IPS DF 6.9 (cell line): ENCODE measurements around the gene ABCC6.

Experiments used
- DNase-seq: peaks from one replicate; pipeline ENCODE4 v3.0.0-alpha.2; 2013; ENCODE audit warnings: low read depth, low spot score
- H3K27ac ChIP-seq: one replicate; pipeline ENCODE4 v1.5.1; 2013; ENCODE audit warnings: low read length, control low read depth
- H3K27me3 ChIP-seq: 2 replicates; pipeline ENCODE4 v1.6.1; 2013; ENCODE audit warnings: mild to moderate bottlenecking, low read length; ENCODE audit not compliant: control insufficient read depth, insufficient read depth
- H3K36me3 ChIP-seq: 2 replicates; pipeline ENCODE4 v1.6.1; 2013; ENCODE audit warnings: low read length; ENCODE audit not compliant: control insufficient read depth, insufficient read depth
- H3K4me1 ChIP-seq: 2 replicates; pipeline ENCODE4 v1.6.1; 2013; ENCODE audit warnings: low read length; ENCODE audit not compliant: control insufficient read depth, insufficient read depth
- H3K4me3 ChIP-seq: 2 replicates; pipeline ENCODE4 v1.5.1; 2013; ENCODE audit warnings: mild to moderate bottlenecking, low read length
- H3K9me3 ChIP-seq: 2 replicates; pipeline ENCODE4 v1.6.1; 2013; ENCODE audit warnings: low read length, inconsistent platforms; ENCODE audit not compliant: control insufficient read depth, insufficient read depth
- WGBS: extraction: QIAGEN DNeasy Blood & Tissue Kit; methylation state at CpG from one replicate; pipeline ENCODE4 v1.1.7; 2013; ENCODE audit warnings: mixed read lengths, missing lambda C conversion rate; ENCODE audit not compliant: insufficient read length, insufficient coverage; 5-methylcytosine and 5-hydroxymethylcytosine counted together

ABCC6 gene

GRCh38 chr16:16133943-16134604, 89.2 kb downstream of the ABCC6 start:
- Histone ChIP-seq H3K27ac (no peak overlapping the region), H3K4me1 (no peaks in the 10 kb centered on the region), H3K27me3 (no peaks in the 10 kb centered on the region), H3K9me3 (no peaks in the 10 kb centered on the region), H3K4me3 (no peak overlapping the region), H3K36me3 (peaks cover 47% of the 10 kb centered on the region)
- no CpG with 5 or more reads among the region's 21 CpGs for WGBS
- no peak for DNase-seq

GRCh38 chr16:16131659-16132058, 91.6 kb downstream of the ABCC6 start:
- Histone ChIP-seq H3K4me1 (no peaks in the 10 kb centered on the region), H3K36me3 (peaks cover 29% of the 10 kb centered on the region), H3K27ac (no peak overlapping the region), H3K27me3 (no peaks in the 10 kb centered on the region), H3K9me3 (no peaks in the 10 kb centered on the region), H3K4me3 (no peak overlapping the region)
- no peak for DNase-seq
- no CpG with 5 or more reads among the region's 15 CpGs for WGBS

DNA sequence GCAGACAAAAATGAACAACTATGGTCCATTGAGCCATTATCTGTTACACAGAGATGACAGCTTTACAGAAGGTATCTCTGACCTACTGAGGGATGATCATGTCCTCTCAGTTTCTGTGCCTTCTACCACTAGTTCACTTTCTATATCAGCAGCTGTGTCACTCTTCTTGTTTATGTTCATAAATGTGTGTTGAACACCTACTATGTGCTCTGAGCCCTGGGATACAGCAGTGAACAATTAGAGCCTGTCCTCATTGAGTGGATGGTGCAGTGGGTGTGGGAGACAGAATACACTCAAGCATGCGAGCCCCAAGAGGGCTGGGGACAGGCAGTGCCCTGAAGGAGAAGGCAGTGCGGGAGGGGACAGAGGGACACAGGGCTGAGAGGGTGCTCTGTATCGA, 92.1 kb downstream of the ABCC6 start:
- H3K27ac ChIP-seq: no peak overlapping the region
- H3K4me3 ChIP-seq: no peak overlapping the region
- H3K9me3 ChIP-seq: no peaks in the 10 kb centered on the region
- no peaks in the 10 kb centered on the region for H3K27me3 ChIP-seq
- H3K4me1 ChIP-seq: no peaks in the 10 kb centered on the region
- no peak for DNase-seq
- peaks cover 24% of the 10 kb centered on the region for H3K36me3 ChIP-seq
- WGBS: no CpG with 5 or more reads among the region's 3 CpGs

DNA sequence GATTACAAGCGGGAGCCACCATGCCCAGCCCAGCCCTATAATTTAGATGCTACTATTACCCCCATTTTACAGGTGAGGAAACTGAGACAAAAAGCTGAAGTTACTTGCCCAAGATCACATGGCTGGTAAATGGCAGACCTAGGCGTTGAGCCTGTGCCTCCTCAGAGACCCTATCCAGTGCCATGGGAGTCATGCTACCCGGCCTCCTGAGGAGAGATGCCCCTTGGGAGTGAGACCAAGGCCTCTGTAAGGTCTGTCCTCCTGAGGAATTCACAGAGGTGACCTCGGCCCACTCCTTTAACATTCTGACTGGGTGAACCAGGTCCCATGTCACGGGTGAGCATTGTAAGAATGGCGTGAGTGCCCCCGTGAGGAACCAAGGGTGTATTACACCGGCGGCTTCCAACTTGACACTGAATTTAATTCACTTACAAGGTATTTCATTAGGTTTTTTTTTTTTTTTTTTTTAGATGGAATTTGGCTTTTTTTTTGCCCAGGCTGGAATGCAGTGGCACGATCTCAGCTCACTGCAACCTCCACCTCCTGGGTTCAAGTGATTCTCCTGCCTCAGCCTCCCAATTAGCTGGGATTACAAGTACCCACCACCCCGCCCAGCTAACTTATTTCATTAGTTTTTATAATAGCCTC, 95.7 kb downstream of the ABCC6 start:
- DNase-seq: peak; percentile 55
- H3K36me3 ChIP-seq: peaks cover 17% of the 10 kb centered on the region
- no peaks in the 10 kb centered on the region for H3K27me3 ChIP-seq
- WGBS: no CpG with 5 or more reads among the region's 11 CpGs
- no peaks in the 10 kb centered on the region for H3K4me1 ChIP-seq
- H3K4me3 ChIP-seq: no peak overlapping the region
- no peaks in the 10 kb centered on the region for H3K9me3 ChIP-seq
- H3K27ac ChIP-seq: no peak overlapping the region

DNA sequence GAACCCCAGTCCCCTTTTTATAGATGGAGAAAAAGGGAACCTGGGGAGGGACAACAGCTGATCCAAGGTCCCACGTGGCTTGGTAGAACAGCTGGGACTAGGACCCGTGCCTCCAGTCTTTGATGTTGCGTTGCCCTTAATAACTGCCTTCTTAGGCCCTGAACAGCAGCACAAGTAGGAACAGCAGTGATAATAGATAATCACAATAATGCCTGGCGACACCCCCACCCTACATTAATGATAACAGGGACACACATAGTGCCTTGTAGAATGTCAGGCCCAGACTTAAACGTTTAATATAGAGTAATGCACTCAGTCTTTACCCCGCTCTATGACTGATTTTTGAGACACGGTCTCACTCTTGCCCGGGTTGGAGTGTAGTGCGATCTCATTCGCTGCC, 96.4 kb downstream of the ABCC6 start:
- no peaks in the 10 kb centered on the region for H3K4me1 ChIP-seq
- WGBS: no CpG with 5 or more reads among the region's 10 CpGs
- H3K4me3 ChIP-seq: no peak overlapping the region
- no peaks in the 10 kb centered on the region for H3K27me3 ChIP-seq
- no peak for DNase-seq
- no peaks in the 10 kb centered on the region for H3K9me3 ChIP-seq
- H3K27ac ChIP-seq: no peak overlapping the region
- peaks cover 20% of the 10 kb centered on the region for H3K36me3 ChIP-seq

GRCh38 chr16:16124974-16125373, 98.3 kb downstream of the ABCC6 start:
- H3K9me3 ChIP-seq: no peaks in the 10 kb centered on the region
- DNase-seq: no peak
- H3K27ac ChIP-seq: no peak overlapping the region
- no CpG with 5 or more reads among the region's 3 CpGs for WGBS
- no peaks in the 10 kb centered on the region for H3K27me3 ChIP-seq
- H3K36me3 ChIP-seq: peaks cover 21% of the 10 kb centered on the region
- H3K4me3 ChIP-seq: no peak overlapping the region
- H3K4me1 ChIP-seq: no peaks in the 10 kb centered on the region

- no peaks in the 10 kb centered on the region for H3K4me1 ChIP-seq
- no peaks in the 10 kb centered on the region for H3K27me3 ChIP-seq
- no peaks in the 10 kb centered on the region for H3K9me3 ChIP-seq
- peaks cover 18% of the 10 kb centered on the region for H3K36me3 ChIP-seq
- H3K27ac ChIP-seq: no peak overlapping the region
- no CpG with 5 or more reads among the region's 10 CpGs for WGBS
- H3K4me3 ChIP-seq: no peak overlapping the region
- DNase-seq: no peak
Observed at GRCh38 chr16:16124438-16124837, 98.9 kb downstream of the ABCC6 start.

- H3K4me1 ChIP-seq: no peaks in the 10 kb centered on the region
- no CpG with 5 or more reads among the region's 12 CpGs for WGBS
- no peak overlapping the region for H3K27ac ChIP-seq
- H3K4me3 ChIP-seq: no peak overlapping the region
- peaks cover 22% of the 10 kb centered on the region for H3K36me3 ChIP-seq
- H3K27me3 ChIP-seq: no peaks in the 10 kb centered on the region
- H3K9me3 ChIP-seq: no peaks in the 10 kb centered on the region
- no peak for DNase-seq
Observed at GRCh38 chr16:16122264-16122663, 101.0 kb downstream of the ABCC6 start.

DNA sequence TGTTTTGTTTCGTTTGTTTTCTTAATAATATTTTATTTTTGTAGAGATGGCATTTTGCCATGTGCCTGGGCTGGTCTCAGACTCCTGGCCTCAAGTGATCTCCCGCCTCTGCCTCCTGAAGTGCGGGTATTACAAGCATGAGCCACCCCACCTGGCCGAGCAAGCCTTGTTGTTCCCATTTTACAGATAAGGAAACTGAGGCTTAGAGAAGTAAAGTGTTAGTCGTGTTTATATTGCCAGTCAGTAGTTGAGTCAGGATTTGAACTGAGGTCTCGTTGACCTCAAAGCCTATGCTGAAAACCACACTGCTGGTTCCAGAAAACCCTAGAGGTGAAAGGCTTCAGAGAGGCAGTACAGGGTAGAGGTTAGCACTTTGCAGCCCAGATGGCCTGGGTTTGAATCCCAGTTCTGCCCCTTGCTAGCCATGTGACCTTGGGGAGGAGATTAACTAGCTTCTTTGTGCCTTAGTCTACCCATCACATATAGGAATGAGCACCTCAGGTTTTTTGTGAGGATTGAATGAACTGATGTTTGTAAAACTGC, 102.0 kb downstream of the ABCC6 start:
- Histone ChIP-seq H3K9me3 (no peaks in the 10 kb centered on the region), H3K36me3 (peaks cover 22% of the 10 kb centered on the region), H3K27me3 (no peaks in the 10 kb centered on the region), H3K4me1 (no peaks in the 10 kb centered on the region), H3K27ac (no peak overlapping the region), H3K4me3 (no peak overlapping the region)
- no peak for DNase-seq
- WGBS: no CpG with 5 or more reads among the region's 6 CpGs

DNA sequence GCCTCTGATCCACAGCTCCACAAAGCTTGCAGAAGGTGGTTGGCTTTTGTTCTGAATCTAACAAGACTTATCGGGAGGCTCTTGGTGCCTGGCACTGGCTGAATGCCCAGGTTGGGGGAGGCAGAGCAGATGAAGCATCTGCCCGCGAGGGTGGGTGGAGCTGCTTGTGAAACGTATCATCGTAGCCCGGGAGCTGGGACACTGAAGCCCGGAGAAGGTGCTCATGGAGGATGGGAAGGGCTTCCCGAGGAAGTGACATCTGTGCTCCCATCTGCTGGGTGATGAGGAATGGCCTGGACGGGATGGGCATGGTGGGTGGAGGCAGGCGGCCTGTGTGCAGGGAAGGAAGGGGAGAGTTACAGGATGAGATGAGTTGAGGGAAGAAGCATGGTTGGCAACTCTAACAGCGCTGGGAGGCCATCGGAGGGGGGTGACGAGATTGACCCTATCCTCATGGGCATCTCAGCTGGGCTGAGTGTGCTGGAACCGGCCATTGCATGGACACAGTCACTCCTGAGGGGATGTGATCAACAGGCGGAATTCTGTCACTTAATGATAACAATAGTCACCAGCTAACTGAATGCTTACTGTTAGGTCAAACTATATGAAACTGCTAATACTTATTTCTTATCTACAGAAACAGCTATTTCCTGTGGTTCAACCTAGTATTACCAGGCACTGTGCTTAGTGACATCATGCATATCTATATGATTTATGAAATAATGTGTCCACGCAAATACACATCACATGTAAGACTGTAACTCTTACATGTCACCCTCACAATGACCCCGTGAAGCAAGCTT, 102.7 kb downstream of the ABCC6 start:
- Histone ChIP-seq H3K4me3 (no peak overlapping the region), H3K27me3 (no peaks in the 10 kb centered on the region), H3K27ac (no peak overlapping the region), H3K4me1 (no peaks in the 10 kb centered on the region), H3K36me3 (peaks cover 19% of the 10 kb centered on the region), H3K9me3 (no peaks in the 10 kb centered on the region)
- no peak for DNase-seq
- WGBS: no CpG with 5 or more reads among the region's 17 CpGs
